GM12878 (cell line): Measurements from ENCODE around the gene CPS1. TPM values are rescaled to one million over a fixed set of nuclear protein-coding genes. Genes with fewer than 3 reads are reported as not detected.

Source experiments
- ATAC-seq: fragments of 200-7000 bp; cut with Tn5 transposase; 3 replicates; pipeline ENCODE4 v1.9.1; 2020; ENCODE audit warnings: mild to moderate bottlenecking, moderate library complexity
- BruUV-seq: library from RNA; stranded (reverse); fragments of 400-500 nt; replicated peaks from 2 replicates; lab custom pipeline; 2021; lab: Mats Ljungman, UMichigan
- CTCF ChIA-PET: fragments of 300-600 bp; sonication (Branson Sonifier 250); formaldehyde crosslinking; extraction: SDS; loops from one replicate; lab custom pipeline; 2021; ENCODE audit warnings: inconsistent platforms; lab: Yijun Ruan, JAX
- POLR2A ChIA-PET: fragments of 350-600 bp; formaldehyde crosslinking; extraction: SDS; loops from one replicate; lab custom pipeline; 2021; ENCODE audit warnings: inconsistent platforms; lab: Charles Lee
- RAD21 ChIA-PET: fragments of 300-600 bp; sonication (Branson Sonifier 250); formaldehyde crosslinking; loops from one replicate; lab custom pipeline; 2023; ENCODE audit warnings: antibody characterized with exemption; ENCODE audit not compliant: unreplicated experiment; lab: Charles Lee
- SMC1A ChIA-PET: fragments of 300-600 bp; sonication (Branson Sonifier 250); formaldehyde crosslinking; loops from one replicate; lab custom pipeline; 2023; ENCODE audit not compliant: unreplicated experiment, uncharacterized antibody; lab: Charles Lee
- DNase-seq: peaks from one replicate; pipeline ENCODE4 v3.0.0-alpha.2; 2011; ENCODE audit warnings: low read depth, low spot score
- FAIRE-seq: peaks from 3 replicates; lab custom pipeline; 2011; peaks lifted over from hg19 to GRCh38; lab: Jason Lieb, UNC
- H2AFZ ChIP-seq: 2 replicates; pipeline ENCODE4 v1.6.0; 2011; ENCODE audit warnings: low read depth, low read length, control low read depth; ENCODE audit not compliant: control insufficient read depth
- H3K27ac ChIP-seq: 2 replicates; pipeline ENCODE4 v1.5.1; 2011; ENCODE audit warnings: control low read depth; ENCODE audit not compliant: control insufficient read depth, insufficient read depth
- H3K27me3 ChIP-seq, 2 experiments: replicated peaks in 1 of 2; 2 replicates each; pipeline versions ENCODE4 v1.6.0 to v1.6.1; 2011; ENCODE audit warnings: low read length in 1 of 2; ENCODE audit not compliant: control insufficient read depth in 2 of 2, insufficient read depth in 2 of 2
- H3K36me3 ChIP-seq, 2 experiments: 2 replicates each; pipeline ENCODE4 v1.5.1; 2011; ENCODE audit warnings: low read length in 1 of 2; ENCODE audit not compliant: control insufficient read depth in 2 of 2, insufficient read depth in 2 of 2
- H3K4me1 ChIP-seq: 2 replicates; pipeline ENCODE4 v1.6.1; 2011; ENCODE audit warnings: mild to moderate bottlenecking, low read length, moderate library complexity, mixed read lengths; ENCODE audit not compliant: control insufficient read depth, insufficient read depth
- H3K4me2 ChIP-seq: 2 replicates; pipeline ENCODE4 v1.6.0; 2011; ENCODE audit warnings: control low read depth; ENCODE audit not compliant: control insufficient read depth, insufficient read depth
- H3K4me3 ChIP-seq: fragments of 200-600 bp; sonication (generic); 2 replicates; pipeline ENCODE4 v1.5.1; 2016
- H3K79me2 ChIP-seq: 2 replicates; pipeline ENCODE4 v1.6.0; 2011; ENCODE audit warnings: low read length; ENCODE audit not compliant: control insufficient read depth, insufficient read depth
- H3K9ac ChIP-seq: 2 replicates; pipeline ENCODE4 v1.8.0; 2011; ENCODE audit warnings: low read length, control low read depth, mixed read lengths; ENCODE audit not compliant: control insufficient read depth, insufficient read depth
- H3K9me3 ChIP-seq: replicated peaks from 3 replicates; pipeline ENCODE4 v1.5.1; 2011; ENCODE audit warnings: mild to moderate bottlenecking, low read length; ENCODE audit not compliant: control insufficient read depth, insufficient read depth
- H4K20me1 ChIP-seq: 2 replicates; pipeline ENCODE4 v1.6.0; 2011; ENCODE audit not compliant: control insufficient read depth, insufficient read depth
- ATF7 ChIP-seq: fragments of 450-650 bp; IDR thresholded peaks from 2 replicates; pipeline ENCODE4 v1.6.1; 2016; ENCODE audit warnings: low read depth, mild to moderate bottlenecking
- MAX ChIP-seq: IDR thresholded peaks from 2 replicates; pipeline ENCODE4 v1.6.1; 2012; ENCODE audit warnings: low read depth, low read length, improper control_type of control experiment
- MTA3 ChIP-seq: IDR thresholded peaks from 2 replicates; pipeline ENCODE4 v1.6.1; 2012; ENCODE audit warnings: low read length, inconsistent platforms, borderline replicate concordance
- NKRF ChIP-seq: fragments of 450-650 bp; conservative IDR thresholded peaks from 2 replicates; pipeline ENCODE4 v1.6.1; 2017; ENCODE audit warnings: mild to moderate bottlenecking, moderate library complexity
- ZNF592 ChIP-seq: fragments of 450-650 bp; IDR thresholded peaks from 2 replicates; pipeline ENCODE4 v1.6.1; 2017; ENCODE audit warnings: mild to moderate bottlenecking, moderate library complexity
- WGBS: methylation state at CpG from one replicate; pipeline ENCODE4 v1.1.6; 2016; ENCODE audit warnings: low lambda C conversion rate; ENCODE audit not compliant: insufficient replicate concordance, insufficient coverage; ENCODE audit errors: missing lambda C conversion rate; 5-methylcytosine and 5-hydroxymethylcytosine counted together
- in situ Hi-C: fragments of 300-500 bp; cut with MboI; formaldehyde crosslinking; loops from 9 replicates; pipeline ENCODE4 v1.14.3; 2018; ENCODE audit warnings: mixed read lengths
- intact Hi-C: fragments of 100-400 bp; cut with micrococcal nuclease; formaldehyde crosslinking; loops from one replicate; pipeline ENCODE4 v1.14.2; 2022; ENCODE audit not compliant: unreplicated experiment
- polyA plus RNA-seq, 11 experiments: library from polyadenylated mRNA; depleted of rRNA in 4 of 11; unstranded in 6 of 11; stranded (reverse) in 5 of 11; fragments of >200 nt; fragmentation: Nextera tagmentation in 4 of 11; fragmentation: Illumina TruSeq in 1 of 11; extraction: Ambion mirVana in 4 of 11; extraction: Trizol in 1 of 11; gene quantifications; 1 replicate in 1 of 11; 2 replicates in 10 of 11; pipeline versions ENCODE4 v1.2.1 to v1.2.3, GENCODE V29; 2011 to 2016; ENCODE audit warnings: inconsistent platforms in 2 of 11, missing spikeins in 2 of 11, low read depth in 1 of 11
- total RNA-seq, 4 experiments: library from RNA; depleted of rRNA in 3 of 4; stranded (reverse); fragments of >200 nt in 3 of 4; fragmentation: Illumina TruSeq in 1 of 4; extraction: Trizol in 1 of 4; gene quantifications; 2 replicates each; pipeline versions ENCODE4 v1.2.1 to v1.2.3, GENCODE V29; 2013 to 2021
- TF ChIP-seq, protein P1 (sequence below): fragments of 450-650 bp; IDR thresholded peaks from 2 replicates; pipeline ENCODE4 v1.6.1; 2017; ENCODE audit warnings: mild to moderate bottlenecking, moderate library complexity
- TF ChIP-seq, protein P2 (sequence below): fragments of 150-350 bp; IDR thresholded peaks from 2 replicates; pipeline ENCODE4 v1.6.1; 2016; ENCODE audit warnings: low read depth, low read length

The CPS1 gene
- total and polyA plus RNA-seq, 10 of the 15 experiments (the other 5 are each of a cell fraction or from before 2014, with no cell fraction given) = 0.20 to 4.6 (median 0.55) TPM

DNA sequence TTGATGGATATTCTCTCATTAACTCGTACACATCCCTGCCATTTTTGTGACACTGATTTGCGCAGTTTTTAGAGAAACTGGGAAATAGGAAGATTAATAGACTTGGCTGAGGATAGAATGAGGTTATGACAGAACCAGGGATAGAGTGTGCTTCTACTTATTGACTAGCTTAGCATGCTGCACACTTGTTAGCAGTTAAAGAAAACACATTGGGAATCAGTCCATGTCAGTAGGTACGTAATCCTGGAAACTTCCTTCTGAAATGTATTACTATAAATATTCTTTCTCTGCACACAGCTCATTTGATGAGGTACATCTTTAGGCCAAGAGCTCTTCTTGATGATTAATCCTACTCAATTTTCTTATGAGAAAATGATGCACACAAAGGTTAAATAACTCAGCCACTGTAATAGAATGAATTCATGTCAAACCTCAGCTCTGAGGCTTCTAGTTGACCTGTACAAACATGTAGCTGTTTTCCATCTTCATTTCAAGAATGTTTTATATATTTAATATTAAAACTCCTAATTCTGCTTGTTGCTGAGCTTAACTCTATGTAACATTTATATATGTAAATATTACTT, 12.3 kb upstream of the CPS1 start:
- ChIA-PET POLR2A (no interaction called here), SMC1A (interaction anchor here (1.1 to 1.8 kb wide), 4 partner anchors 9 to 41 kb away, joined by 3 to 7 read pairs (median 4); no protein-coding TSS in a partner anchor), CTCF (interaction anchor here (1.1 to 1.5 kb wide), 3 partner anchors 16 to 83 kb away, joined by 3 to 6 read pairs (median 3); no protein-coding TSS in a partner anchor), RAD21 (no interaction called here)
- Histone ChIP-seq H3K9me3 (no peaks in the 10 kb centered on the region), H3K9ac (no peak overlapping the region), H3K79me2 (no peaks in the 10 kb centered on the region), H3K4me2 (no peak overlapping the region), H3K4me3 (no peak overlapping the region), H4K20me1 (no peaks in the 10 kb centered on the region), H3K27me3 (no peaks in the 10 kb centered on the region), H2AFZ (no peak overlapping the region), H3K36me3 (no peaks in the 10 kb centered on the region), H3K4me1 (no peaks in the 10 kb centered on the region), H3K27ac (no peak overlapping the region)
- WGBS = 45% methylated on average over 3 of the region's 3 CpGs
- no peak for ATAC-seq
- intact Hi-C loops (no loop called here), in situ Hi-C loops (no loop called here)
- BruUV-seq = no TSS peak
- FAIRE-seq = no peak
- no peak for DNase-seq
- TF ChIP-seq MTA3 (no peak), ATF7 (no peak), MAX (no peak), ZNF592 (no peak), NKRF (no peak)
- TF ChIP-seq, protein P1, sequence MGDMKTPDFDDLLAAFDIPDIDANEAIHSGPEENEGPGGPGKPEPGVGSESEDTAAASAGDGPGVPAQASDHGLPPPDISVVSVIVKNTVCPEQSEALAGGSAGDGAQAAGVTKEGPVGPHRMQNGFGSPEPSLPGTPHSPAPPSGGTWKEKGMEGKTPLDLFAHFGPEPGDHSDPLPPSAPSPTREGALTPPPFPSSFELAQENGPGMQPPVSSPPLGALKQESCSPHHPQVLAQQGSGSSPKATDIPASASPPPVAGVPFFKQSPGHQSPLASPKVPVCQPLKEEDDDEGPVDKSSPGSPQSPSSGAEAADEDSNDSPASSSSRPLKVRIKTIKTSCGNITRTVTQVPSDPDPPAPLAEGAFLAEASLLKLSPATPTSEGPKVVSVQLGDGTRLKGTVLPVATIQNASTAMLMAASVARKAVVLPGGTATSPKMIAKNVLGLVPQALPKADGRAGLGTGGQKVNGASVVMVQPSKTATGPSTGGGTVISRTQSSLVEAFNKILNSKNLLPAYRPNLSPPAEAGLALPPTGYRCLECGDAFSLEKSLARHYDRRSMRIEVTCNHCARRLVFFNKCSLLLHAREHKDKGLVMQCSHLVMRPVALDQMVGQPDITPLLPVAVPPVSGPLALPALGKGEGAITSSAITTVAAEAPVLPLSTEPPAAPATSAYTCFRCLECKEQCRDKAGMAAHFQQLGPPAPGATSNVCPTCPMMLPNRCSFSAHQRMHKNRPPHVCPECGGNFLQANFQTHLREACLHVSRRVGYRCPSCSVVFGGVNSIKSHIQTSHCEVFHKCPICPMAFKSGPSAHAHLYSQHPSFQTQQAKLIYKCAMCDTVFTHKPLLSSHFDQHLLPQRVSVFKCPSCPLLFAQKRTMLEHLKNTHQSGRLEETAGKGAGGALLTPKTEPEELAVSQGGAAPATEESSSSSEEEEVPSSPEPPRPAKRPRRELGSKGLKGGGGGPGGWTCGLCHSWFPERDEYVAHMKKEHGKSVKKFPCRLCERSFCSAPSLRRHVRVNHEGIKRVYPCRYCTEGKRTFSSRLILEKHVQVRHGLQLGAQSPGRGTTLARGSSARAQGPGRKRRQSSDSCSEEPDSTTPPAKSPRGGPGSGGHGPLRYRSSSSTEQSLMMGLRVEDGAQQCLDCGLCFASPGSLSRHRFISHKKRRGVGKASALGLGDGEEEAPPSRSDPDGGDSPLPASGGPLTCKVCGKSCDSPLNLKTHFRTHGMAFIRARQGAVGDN = no peak
- TF ChIP-seq, protein P2, sequence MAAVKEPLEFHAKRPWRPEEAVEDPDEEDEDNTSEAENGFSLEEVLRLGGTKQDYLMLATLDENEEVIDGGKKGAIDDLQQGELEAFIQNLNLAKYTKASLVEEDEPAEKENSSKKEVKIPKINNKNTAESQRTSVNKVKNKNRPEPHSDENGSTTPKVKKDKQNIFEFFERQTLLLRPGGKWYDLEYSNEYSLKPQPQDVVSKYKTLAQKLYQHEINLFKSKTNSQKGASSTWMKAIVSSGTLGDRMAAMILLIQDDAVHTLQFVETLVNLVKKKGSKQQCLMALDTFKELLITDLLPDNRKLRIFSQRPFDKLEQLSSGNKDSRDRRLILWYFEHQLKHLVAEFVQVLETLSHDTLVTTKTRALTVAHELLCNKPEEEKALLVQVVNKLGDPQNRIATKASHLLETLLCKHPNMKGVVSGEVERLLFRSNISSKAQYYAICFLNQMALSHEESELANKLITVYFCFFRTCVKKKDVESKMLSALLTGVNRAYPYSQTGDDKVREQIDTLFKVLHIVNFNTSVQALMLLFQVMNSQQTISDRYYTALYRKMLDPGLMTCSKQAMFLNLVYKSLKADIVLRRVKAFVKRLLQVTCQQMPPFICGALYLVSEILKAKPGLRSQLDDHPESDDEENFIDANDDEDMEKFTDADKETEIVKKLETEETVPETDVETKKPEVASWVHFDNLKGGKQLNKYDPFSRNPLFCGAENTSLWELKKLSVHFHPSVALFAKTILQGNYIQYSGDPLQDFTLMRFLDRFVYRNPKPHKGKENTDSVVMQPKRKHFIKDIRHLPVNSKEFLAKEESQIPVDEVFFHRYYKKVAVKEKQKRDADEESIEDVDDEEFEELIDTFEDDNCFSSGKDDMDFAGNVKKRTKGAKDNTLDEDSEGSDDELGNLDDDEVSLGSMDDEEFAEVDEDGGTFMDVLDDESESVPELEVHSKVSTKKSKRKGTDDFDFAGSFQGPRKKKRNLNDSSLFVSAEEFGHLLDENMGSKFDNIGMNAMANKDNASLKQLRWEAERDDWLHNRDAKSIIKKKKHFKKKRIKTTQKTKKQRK = no peak
